Measurements from ENCODE around the gene TFDP3. TPM values are rescaled to one million over a fixed set of nuclear protein-coding genes. Genes with fewer than 3 reads are reported as not detected.

The TFDP3 gene
- total RNA-seq, 1 experiment from 2014 or later, result not detected

GRCh38 chrX:133175162-133175561, 43.0 kb downstream of the TFDP3 start:
- CTCF ChIA-PET, result interaction anchor here (0.5 kb wide), 1 partner anchor 97 kb away, joined by 3 read pairs; no protein-coding TSS in a partner anchor

GRCh38 chrX:133171962-133172708, 46.0 kb downstream of the TFDP3 start:
- no peak for TF ChIP-seq EZH2phosphoT487 (IDR thresholded peaks at IDR 0.05; ENCODE audit: borderline replicate concordance, low read length)
- peak; percentile 78 for TF ChIP-seq CTCF (conservative IDR thresholded peaks at IDR 0.05; ENCODE audit: low read depth, low read length)
- H3K4me2 ChIP-seq (ENCODE audit: low read length), result no peak overlapping the region
- H3K9me2 ChIP-seq (replicated peaks; ENCODE audit: low read length), result no peaks in the 10 kb centered on the region
- H2AFZ ChIP-seq (ENCODE audit: low read length), result peak overlapping the region; percentile 65
- intact Hi-C loops (cut with micrococcal nuclease), result loop anchor here (1.0 to 10.0 kb wide), 7 partner anchors 45 to 535 kb away; partner anchors contain the start of gene TFDP3
- H3K79me2 ChIP-seq (ENCODE audit: low read length), result no peaks in the 10 kb centered on the region
- no peaks in the 10 kb centered on the region for H3F3A ChIP-seq (ENCODE audit: low read length, unreplicated experiment)
- ChIA-PET CTCF (interaction anchor here (1.2 kb wide), 1 partner anchor 126 kb away, joined by 4 read pairs; no protein-coding TSS in a partner anchor), POLR2A (ENCODE audit: unreplicated experiment) (no interaction called here)
- ATAC-seq (peak; percentile 87), DNase-seq (peak; percentile 65)
- no peaks in the 10 kb centered on the region for H3K36me3 ChIP-seq (ENCODE audit: low read depth, low read length)
- no peaks in the 10 kb centered on the region for H4K20me1 ChIP-seq (ENCODE audit: low read length)
- no peak overlapping the region for H3K27ac ChIP-seq (ENCODE audit: low read length)
- H3K9ac ChIP-seq (ENCODE audit: low read length), result no peak overlapping the region
- peaks cover 12% of the 10 kb centered on the region for H3K4me1 ChIP-seq (ENCODE audit: insufficient read depth, low read length)
- H3K9me3 ChIP-seq (ENCODE audit: low read length), result no peaks in the 10 kb centered on the region
- BruUV-seq (replicated peaks), result no TSS peak
- H3K4me3 ChIP-seq (ENCODE audit: low read length), result no peak overlapping the region
- no peaks in the 10 kb centered on the region for H3K27me3 ChIP-seq (ENCODE audit: low read length)

More at GRCh38 chrX:133175162-133175561, 43.0 kb downstream of the TFDP3 start:
- no peaks in the 10 kb centered on the region for H3K9me2 ChIP-seq (replicated peaks; ENCODE audit: low read length)
- no peak for ATAC-seq
- TF ChIP-seq EZH2phosphoT487 (IDR thresholded peaks at IDR 0.05; ENCODE audit: borderline replicate concordance, low read length) (no peak), CTCF (conservative IDR thresholded peaks at IDR 0.05; ENCODE audit: low read depth, low read length) (no peak), EZH2 (IDR thresholded peaks at IDR 0.05; ENCODE audit: low read length, unreplicated experiment) (no peak)
- H3K27ac ChIP-seq (ENCODE audit: low read length), result no peak overlapping the region
- H4K20me1 ChIP-seq (ENCODE audit: low read length), result no peaks in the 10 kb centered on the region
- no peaks in the 10 kb centered on the region for H3K79me2 ChIP-seq (ENCODE audit: low read length)
- no peak for DNase-seq
- POLR2A ChIA-PET (ENCODE audit: unreplicated experiment), result interaction anchor here (0.6 kb wide), 1 partner anchor 218 kb away, joined by 3 read pairs; no protein-coding TSS in a partner anchor
- intact Hi-C loops (cut with micrococcal nuclease), result loop anchor here (10.0 kb wide), 1 partner anchor 200 kb away; no protein-coding TSS in a partner anchor
- no peak overlapping the region for H3K4me2 ChIP-seq (ENCODE audit: low read length)
- H3K9ac ChIP-seq (ENCODE audit: low read length), result no peak overlapping the region
- no peaks in the 10 kb centered on the region for H3K27me3 ChIP-seq (ENCODE audit: low read length)
- H3K4me3 ChIP-seq (ENCODE audit: low read length), result no peak overlapping the region
- BruUV-seq (replicated peaks), result no TSS peak
- H3K36me3 ChIP-seq (ENCODE audit: low read depth, low read length), result no peaks in the 10 kb centered on the region
- no peaks in the 10 kb centered on the region for H3K9me3 ChIP-seq (ENCODE audit: low read length)
- no peaks in the 10 kb centered on the region for H3F3A ChIP-seq (ENCODE audit: low read length, unreplicated experiment)
- peaks cover 12% of the 10 kb centered on the region for H3K4me1 ChIP-seq (ENCODE audit: insufficient read depth, low read length)
- H2AFZ ChIP-seq (ENCODE audit: low read length), result no peak overlapping the region

Other genes starting within 250 kb of the TFDP3 start
- gene USP26, start 121.2 kb downstream of the TFDP3 start, total RNA-seq (2014; rRNA removed), result not detected in 2 replicates
- 4.0 and 6.4 TPM in 2 replicates for gene GPC4, start 197.1 kb upstream of the TFDP3 start, total RNA-seq (2014; rRNA removed)